Amygdala (tissue), 56 donors: ENCODE measurements around the gene CD2BP2.
A peak's percentile ranks its signal among the peaks of the same experiment; 100 is the strongest.
"Not testable (repeated sequence)": the region's sequence is repeated elsewhere in the genome, so short reads cannot be mapped to it uniquely, and the experiment has no call there.

ENCODE experiments used
- DNase-seq, 56 donors: peaks; one replicate each; lab custom pipeline; 2025; lab: John Stamatoyannopoulos, UW

The CD2BP2 gene

GRCh38 chr16:30348113-30348512 lies 7.0 kb downstream of the CD2BP2 start:
- DNase-seq = no peak

DNA sequence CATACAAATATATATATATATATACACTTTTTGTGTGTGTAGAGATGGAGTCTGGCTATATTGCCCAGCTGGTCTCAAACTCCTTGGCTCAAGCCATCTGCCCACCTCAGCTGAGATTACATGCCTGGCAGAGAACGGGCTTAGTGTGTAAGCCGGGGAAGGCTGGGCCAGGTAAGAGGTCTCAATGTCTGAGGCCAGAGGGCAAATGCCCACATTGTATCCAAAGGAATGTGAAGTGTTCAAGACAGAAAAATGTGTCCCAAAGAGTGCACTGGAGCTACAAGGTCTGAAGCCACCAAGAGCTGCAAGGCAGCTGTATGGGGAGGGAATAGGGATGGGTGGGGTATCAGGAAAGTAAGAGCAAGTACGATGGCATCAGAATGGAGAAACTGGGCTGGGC lies 8.8 kb downstream of the CD2BP2 start:
- no peak for DNase-seq

GRCh38 chr16:30343491-30343820 lies 11.7 kb downstream of the CD2BP2 start:
- not testable (repeated sequence) for DNase-seq

GRCh38 chr16:30342751-30343490 lies 12.2 kb downstream of the CD2BP2 start:
- no peak for DNase-seq

DNA sequence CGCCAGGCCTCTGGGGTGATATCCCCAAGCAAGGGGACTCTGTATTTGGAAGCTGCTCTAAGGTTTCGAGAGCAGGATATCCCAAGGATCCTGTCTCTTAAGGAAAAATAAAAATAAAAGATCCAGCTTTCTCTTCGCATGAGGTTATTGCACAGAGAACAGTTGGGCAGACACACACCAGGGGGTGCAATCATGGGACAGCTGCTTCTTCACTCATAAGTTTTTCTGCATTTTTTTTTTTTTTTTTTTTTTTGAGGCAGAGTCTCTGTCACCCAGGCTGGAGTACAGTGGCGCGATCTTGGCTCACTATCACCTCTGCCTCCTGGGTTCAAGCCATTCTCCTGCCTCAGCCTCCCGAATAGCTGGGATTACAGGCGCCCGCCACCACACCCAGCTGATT lies 13.1 kb downstream of the CD2BP2 start:
- DNase-seq = not testable (repeated sequence)

GRCh38 chr16:30340621-30341020 lies 14.5 kb downstream of the CD2BP2 start:
- DNase-seq = no peak

DNA sequence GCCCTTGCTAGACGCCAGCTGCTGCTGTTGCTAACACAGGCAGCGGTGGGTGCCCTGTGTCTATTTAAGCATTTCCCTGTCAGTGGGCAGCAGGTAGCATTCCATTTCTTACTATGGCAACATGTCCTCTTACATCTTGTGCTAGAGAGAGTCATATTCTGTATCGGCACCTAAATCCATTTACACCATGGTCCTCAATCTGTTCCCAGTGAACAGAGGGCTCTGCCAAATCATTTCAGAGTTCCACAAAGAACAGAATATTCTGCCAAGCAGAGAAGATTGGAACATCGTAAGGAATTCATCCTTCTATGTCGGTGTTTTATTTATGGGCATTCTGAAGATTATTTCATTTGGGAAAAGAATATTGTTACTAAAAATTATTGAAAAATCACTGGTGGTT lies 16.4 kb downstream of the CD2BP2 start:
- DNase-seq = not testable (repeated sequence)

- DNase-seq = not testable (repeated sequence)
Measured at GRCh38 chr16:30337964-30338357, 17.1 kb downstream of the CD2BP2 start.

GRCh38 chr16:30335598-30336474 lies 19.3 kb downstream of the CD2BP2 start:
- peak in 6 of 56 donors; percentile 18 to 45 (median 26) for DNase-seq

GRCh38 chr16:30335028-30335597 lies 20.0 kb downstream of the CD2BP2 start:
- peak in 51 of 56 donors; percentile 32 to 87 (median 64) for DNase-seq

GRCh38 chr16:30334473-30334989 lies 20.6 kb downstream of the CD2BP2 start:
- DNase-seq = peak in 18 of 56 donors; percentile 7 to 47 (median 26)

- not testable (repeated sequence) for DNase-seq
Measured at GRCh38 chr16:30324220-30324619, 30.9 kb downstream of the CD2BP2 start.

DNA sequence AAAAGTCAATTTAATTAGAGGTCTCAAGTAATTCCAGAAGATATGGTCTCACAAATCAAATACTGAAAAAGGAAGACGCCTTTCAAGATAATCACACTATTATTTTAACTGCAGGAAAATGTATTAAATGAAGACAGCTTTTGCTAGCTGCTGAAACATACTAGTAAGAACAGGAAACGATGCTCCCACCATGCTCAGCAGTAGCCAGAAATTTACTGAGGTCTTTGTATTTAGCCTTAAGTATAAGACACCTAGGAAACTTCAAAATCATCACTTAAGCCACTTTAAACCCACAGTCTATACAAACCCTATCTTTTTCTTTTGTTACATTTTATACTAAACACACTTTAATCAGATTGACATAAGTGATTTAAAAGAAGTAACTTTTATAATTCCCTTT lies 36.5 kb downstream of the CD2BP2 start:
- DNase-seq = not testable (repeated sequence)

- not testable (repeated sequence) for DNase-seq
Measured at GRCh38 chr16:30310937-30311336, 44.2 kb downstream of the CD2BP2 start.

GRCh38 chr16:30309255-30309654 lies 45.9 kb downstream of the CD2BP2 start:
- not testable (repeated sequence) for DNase-seq
